Stimulated activated CD8-positive, alpha-beta memory T cell treated with anti-CD3 and anti-CD28 coated beads, Interleukin-7, amount 100 ng/mL, for 1 hour (primary cell): ENCODE measurements around the gene CAMSAP2.
"Not testable (repeated sequence)": the region's sequence is repeated elsewhere in the genome, so short reads cannot be mapped to it uniquely, and the experiment has no call there.

ENCODE experiments used
- DNase-seq, 2 donors: peaks; one replicate each; pipeline ENCODE4 v3.0.0-alpha.2; 2020; ENCODE audit warnings: low read depth in 2 of 2

Gene CAMSAP2

GRCh38 chr1:200739702-200740570 lies 1.2 kb downstream of the CAMSAP2 start:
- DNase-seq = no peak

GRCh38 chr1:200740571-200741208 lies 2.0 kb downstream of the CAMSAP2 start:
- DNase-seq = no peak

- DNase-seq = no peak
Observed at GRCh38 chr1:200741551-200742207, 3.0 kb downstream of the CAMSAP2 start.

- no peak for DNase-seq
Observed at GRCh38 chr1:200744143-200744542, 5.5 kb downstream of the CAMSAP2 start.

GRCh38 chr1:200749090-200749489 lies 10.4 kb downstream of the CAMSAP2 start:
- DNase-seq = no peak

GRCh38 chr1:200750749-200751148 lies 12.1 kb downstream of the CAMSAP2 start:
- DNase-seq = not testable (repeated sequence)

GRCh38 chr1:200751717-200752116 lies 13.0 kb downstream of the CAMSAP2 start:
- DNase-seq = no peak

- no peak for DNase-seq
Observed at GRCh38 chr1:200753650-200754198, 15.0 kb downstream of the CAMSAP2 start.

GRCh38 chr1:200755456-200755855 lies 16.8 kb downstream of the CAMSAP2 start:
- DNase-seq = no peak

GRCh38 chr1:200762089-200762488 lies 23.4 kb downstream of the CAMSAP2 start:
- no peak for DNase-seq

- DNase-seq = no peak
Observed at GRCh38 chr1:200767321-200767720, 28.6 kb downstream of the CAMSAP2 start.

- no peak for DNase-seq
Observed at GRCh38 chr1:200771625-200772555, 33.2 kb downstream of the CAMSAP2 start.

- no peak for DNase-seq
Observed at GRCh38 chr1:200774311-200774710, 35.6 kb downstream of the CAMSAP2 start.

GRCh38 chr1:200774735-200775444 lies 36.2 kb downstream of the CAMSAP2 start:
- DNase-seq = no peak

- no peak for DNase-seq
Observed at GRCh38 chr1:200775850-200776249, 37.2 kb downstream of the CAMSAP2 start.

- DNase-seq = no peak
Observed at GRCh38 chr1:200776949-200777348, 38.3 kb downstream of the CAMSAP2 start.

GRCh38 chr1:200778766-200779165 lies 40.1 kb downstream of the CAMSAP2 start:
- no peak for DNase-seq

GRCh38 chr1:200779326-200779725 lies 40.6 kb downstream of the CAMSAP2 start:
- no peak for DNase-seq

- DNase-seq = no peak
Observed at GRCh38 chr1:200780545-200781369, 42.1 kb downstream of the CAMSAP2 start.

GRCh38 chr1:200783926-200784325 lies 45.2 kb downstream of the CAMSAP2 start:
- DNase-seq = no peak
